ENCODE measurements around the gene NFASC.
A peak's percentile ranks its signal among the peaks of the same experiment; 100 is the strongest.

GRCh38 chr1:204941421-204942338, 71.0 kb downstream of the NFASC start:
- peak; percentile 98 for TF ChIP-seq CTCF (conservative IDR thresholded peaks at IDR 0.05; ENCODE audit: low read depth, low read length)
- TF ChIP-seq EZH2 (IDR thresholded peaks at IDR 0.05; ENCODE audit: low read length, unreplicated experiment), result no peak
- no peak for TF ChIP-seq EZH2phosphoT487 (IDR thresholded peaks at IDR 0.05; ENCODE audit: borderline replicate concordance, low read length)
